Stomach (tissue), 4 donors: Measurements from ENCODE around the gene PYGB.
"Not testable (repeated sequence)": the region's sequence is repeated elsewhere in the genome, so short reads cannot be mapped to it uniquely, and the experiment has no call there.

Experiments
- POLR2A ChIP-seq, 4 donors: fragments of 450-650 bp; IDR thresholded peaks; one replicate each; pipeline ENCODE4 v1.6.1; 2016; ENCODE audit warnings: antibody characterized with exemption in 4 of 4, control low read depth in 2 of 4, mild to moderate bottlenecking in 1 of 4, moderate library complexity in 1 of 4
- POLR2AphosphoS5 ChIP-seq, 3 donors: sonication (generic); formaldehyde crosslinking; IDR thresholded peaks; one replicate each; pipeline ENCODE4 v1.6.1; 2016; ENCODE audit warnings: antibody characterized with exemption in 3 of 3

GRCh38 chr20:25234009-25234849 lies 13.7 kb upstream of the PYGB start:
- TF ChIP-seq POLR2A, POLR2AphosphoS5 (IDR thresholded peaks at IDR 0.05): not testable (repeated sequence)
